ENCODE measurements around the gene RAD23A. TPM values are rescaled to one million over a fixed set of nuclear protein-coding genes. Genes with fewer than 3 reads are reported as not detected.

The RAD23A gene
- total and polyA plus RNA-seq, 2 experiments from 2014 or later = 107 to 177 TPM

DNA sequence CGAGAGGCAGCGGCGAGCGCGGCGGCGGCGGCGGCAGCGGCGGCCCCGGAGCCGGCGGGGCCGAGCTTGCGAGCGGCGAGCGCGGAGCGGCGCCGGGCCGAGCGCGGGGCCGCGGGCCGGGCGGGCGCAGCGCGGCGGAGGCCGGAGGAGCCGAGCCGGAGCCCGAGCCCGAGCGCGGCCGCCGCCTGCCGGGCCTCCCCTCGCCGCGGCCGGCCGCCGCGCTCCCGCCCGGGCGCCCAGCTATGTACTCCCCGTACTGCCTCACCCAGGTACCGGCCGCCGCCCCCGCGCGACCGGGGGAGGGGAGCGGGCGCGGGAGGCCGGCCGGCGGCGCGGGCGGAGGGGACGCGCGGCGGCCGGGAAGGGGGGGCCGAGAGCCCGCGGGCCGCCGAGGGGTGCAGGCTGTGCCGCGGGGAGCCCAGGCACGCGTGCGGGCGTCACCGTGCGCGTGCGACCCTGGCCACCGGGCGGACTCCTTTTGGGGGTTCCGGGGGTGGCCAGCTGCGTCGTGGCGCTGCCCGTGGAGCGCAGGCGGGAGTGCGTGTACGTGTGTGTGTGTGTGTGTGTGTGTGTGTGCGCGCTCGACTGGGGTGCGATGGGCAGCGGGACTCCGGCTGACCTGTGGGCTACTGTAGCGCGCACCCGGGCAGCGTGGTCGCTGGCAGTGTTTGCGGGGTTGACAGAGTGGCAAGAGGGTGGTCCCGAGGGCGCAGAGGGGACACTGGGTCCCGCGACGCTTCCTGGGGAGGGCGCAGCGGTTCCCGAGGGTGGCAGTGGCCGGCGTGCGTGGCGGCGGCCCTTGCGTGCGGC lies 50.1 kb downstream of the RAD23A start:
- Histone ChIP-seq H3K4me1 (ENCODE audit: insufficient read depth) (peaks cover 16% of the 10 kb centered on the region), H3K9me2 (ENCODE audit: insufficient read depth) (no peaks in the 10 kb centered on the region), H3K4me2 (ENCODE audit: unreplicated experiment) (peak overlapping the region; percentile 87), H4K20me1 (ENCODE audit: insufficient read depth) (no peaks in the 10 kb centered on the region), H3K9ac (peak overlapping the region; percentile 100), H3K27me3 (replicated peaks; ENCODE audit: insufficient read depth) (no peaks in the 10 kb centered on the region), H3K9me3 (ENCODE audit: low read depth) (no peaks in the 10 kb centered on the region), H3K79me2 (ENCODE audit: insufficient read depth) (peaks cover 50% of the 10 kb centered on the region), H2AFZ (0 out of 2 replicates have a peak overlapping the region, but pooled peaks have one; percentile 24), H3K36me3 (ENCODE audit: low read depth) (0 out of 2 replicates have a peak, but pooled peaks cover 4% of the 10 kb centered on the region), H3K4me3 (peak overlapping the region; percentile 99), H3K27ac (peak overlapping the region; percentile 84), H3F3A (ENCODE audit: insufficient read depth) (peaks cover 3% of the 10 kb centered on the region; the same call in 1 of the 2 replicates)
- WGBS, 2 experiments (ENCODE audit: low coverage in 1 of 2, low lambda C conversion rate in 2 of 2, missing lambda C conversion rate in 2 of 2) = 1% methylated on average over 24 to 95 of the region's 129 CpGs
- peak; percentile 59 for DNase-seq
- in situ Hi-C loops (cut with MboI) = no loop called here
- no peak for TF ChIP-seq EZH2phosphoT487 (IDR thresholded peaks at IDR 0.05; ENCODE audit: insufficient read depth, low read depth)
- TF ChIP-seq EZH2 (IDR thresholded peaks at IDR 0.05; ENCODE audit: insufficient read depth, poor library complexity, severe bottlenecking) = no peak

DNA sequence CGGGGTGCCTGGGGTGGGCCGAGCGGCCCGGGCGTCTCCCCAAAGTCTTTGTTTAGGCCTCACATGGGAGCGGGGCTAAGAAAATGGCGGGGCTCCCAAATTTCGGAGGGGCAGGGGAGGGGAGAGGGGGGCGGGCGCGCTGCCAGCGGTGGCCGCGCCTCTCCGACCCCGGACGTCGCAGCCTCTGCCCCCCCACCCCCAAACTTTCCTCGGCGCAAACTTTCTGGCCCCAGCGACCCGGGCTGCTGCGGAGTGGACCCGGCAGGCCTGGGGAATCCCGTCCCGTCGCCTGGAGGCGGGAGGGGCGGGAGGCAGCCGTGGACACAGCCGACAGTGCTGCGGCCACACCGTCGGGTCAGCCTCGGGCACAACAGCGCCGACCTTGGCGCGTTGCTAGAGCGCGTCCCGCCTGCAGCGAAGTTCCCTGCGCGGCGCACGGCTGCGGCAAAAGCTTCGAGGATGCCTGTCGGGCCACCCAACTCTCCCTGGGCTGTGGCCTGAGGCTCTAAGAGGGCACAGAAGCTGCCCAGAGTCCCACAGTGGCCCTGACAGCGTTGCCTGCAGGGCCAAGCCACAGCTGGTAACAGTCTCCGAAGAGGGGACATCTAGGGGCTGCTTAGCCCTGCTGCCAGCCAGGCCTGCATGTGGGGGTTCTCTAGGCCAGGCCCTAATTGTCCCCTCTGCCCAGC lies 50.9 kb downstream of the RAD23A start:
- H3K9ac ChIP-seq = peak overlapping the region; percentile 100
- WGBS, 2 experiments (ENCODE audit: low coverage in 1 of 2, low lambda C conversion rate in 2 of 2, missing lambda C conversion rate in 2 of 2) = 1% methylated on average over 14 to 45 of the region's 52 CpGs
- peak overlapping the region; percentile 99 for H3K4me3 ChIP-seq
- H2AFZ ChIP-seq = 0 out of 2 replicates have a peak overlapping the region, but pooled peaks have one; percentile 24
- H3K36me3 ChIP-seq (ENCODE audit: low read depth) = 0 out of 2 replicates have a peak, but pooled peaks cover 4% of the 10 kb centered on the region
- H3K27me3 ChIP-seq (replicated peaks; ENCODE audit: insufficient read depth) = no peaks in the 10 kb centered on the region
- peak; percentile 74 for DNase-seq
- peak overlapping the region; percentile 84 for H3K27ac ChIP-seq
- H3K4me2 ChIP-seq (ENCODE audit: unreplicated experiment) = peak overlapping the region; percentile 87
- no peaks in the 10 kb centered on the region for H4K20me1 ChIP-seq (ENCODE audit: insufficient read depth)
- peaks cover 3% of the 10 kb centered on the region; the same call in 1 of the 2 replicates for H3F3A ChIP-seq (ENCODE audit: insufficient read depth)
- H3K9me3 ChIP-seq (ENCODE audit: low read depth) = no peaks in the 10 kb centered on the region
- H3K9me2 ChIP-seq (ENCODE audit: insufficient read depth) = no peaks in the 10 kb centered on the region
- peaks cover 24% of the 10 kb centered on the region for H3K4me1 ChIP-seq (ENCODE audit: insufficient read depth)
- peaks cover 57% of the 10 kb centered on the region for H3K79me2 ChIP-seq (ENCODE audit: insufficient read depth)
- in situ Hi-C loops (cut with MboI) = no loop called here
- TF ChIP-seq EZH2 (IDR thresholded peaks at IDR 0.05; ENCODE audit: insufficient read depth, poor library complexity, severe bottlenecking) = no peak
- no peak for TF ChIP-seq EZH2phosphoT487 (IDR thresholded peaks at IDR 0.05; ENCODE audit: insufficient read depth, low read depth)

DNA sequence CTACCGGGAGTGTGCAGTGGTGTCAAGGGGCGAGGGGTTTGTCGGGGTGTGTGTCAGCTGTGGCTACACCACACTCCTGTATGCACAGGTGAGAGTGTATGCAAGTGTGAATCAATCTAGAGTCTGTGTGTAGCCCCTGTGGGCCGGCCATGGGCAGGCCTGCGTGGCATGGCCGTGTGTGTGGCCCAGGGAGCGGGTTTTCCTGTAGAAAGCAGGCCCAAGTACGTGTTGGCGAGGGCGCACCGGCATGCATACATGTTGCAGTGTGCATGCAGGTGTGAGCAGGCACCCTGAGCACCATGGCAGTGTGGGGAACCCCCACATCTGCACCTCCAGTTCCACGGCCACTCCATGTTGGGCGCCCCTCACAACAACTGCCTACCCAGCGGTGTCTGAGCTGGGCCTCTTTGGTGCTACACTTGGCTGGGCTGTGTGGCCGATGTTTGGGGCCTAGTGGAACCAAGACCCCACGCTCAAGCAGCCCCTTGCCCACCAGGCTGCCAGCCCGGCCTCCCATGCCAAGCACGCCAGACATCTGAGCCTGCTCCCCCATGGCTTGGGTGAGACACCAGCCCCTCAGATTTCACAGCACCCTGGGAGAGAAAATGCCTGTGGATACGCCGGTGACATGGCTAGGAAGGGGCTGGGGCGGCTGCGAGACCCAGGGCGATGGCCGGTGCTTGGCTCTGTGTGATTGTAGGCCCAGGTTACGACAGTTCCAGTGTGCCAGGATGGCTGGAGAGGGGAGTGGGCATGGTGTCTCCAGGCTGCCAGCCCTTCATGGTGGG lies 51.7 kb downstream of the RAD23A start:
- Histone ChIP-seq H3K4me2 (ENCODE audit: unreplicated experiment) (peak overlapping the region; percentile 87), H3K4me1 (ENCODE audit: insufficient read depth) (peaks cover 31% of the 10 kb centered on the region), H3K27ac (peak overlapping the region; percentile 84), H3F3A (ENCODE audit: insufficient read depth) (peaks cover 2% of the 10 kb centered on the region; the same call in 1 of the 2 replicates), H3K27me3 (replicated peaks; ENCODE audit: insufficient read depth) (no peaks in the 10 kb centered on the region), H3K9me2 (ENCODE audit: insufficient read depth) (no peaks in the 10 kb centered on the region), H3K9me3 (ENCODE audit: low read depth) (no peaks in the 10 kb centered on the region), H3K4me3 (peak overlapping the region; percentile 99), H3K36me3 (ENCODE audit: low read depth) (0 out of 2 replicates have a peak, but pooled peaks cover 4% of the 10 kb centered on the region), H3K9ac (peak overlapping the region; percentile 100), H3K79me2 (ENCODE audit: insufficient read depth) (peaks cover 65% of the 10 kb centered on the region), H4K20me1 (ENCODE audit: insufficient read depth) (no peaks in the 10 kb centered on the region), H2AFZ (no peak overlapping the region)
- WGBS, 2 experiments (ENCODE audit: low coverage in 1 of 2, low lambda C conversion rate in 2 of 2, missing lambda C conversion rate in 2 of 2) = 23 to 27% methylated on average over 22 to 25 of the region's 25 CpGs
- in situ Hi-C loops (cut with MboI) = no loop called here
- TF ChIP-seq EZH2phosphoT487 (IDR thresholded peaks at IDR 0.05; ENCODE audit: insufficient read depth, low read depth) = no peak
- TF ChIP-seq EZH2 (IDR thresholded peaks at IDR 0.05; ENCODE audit: insufficient read depth, poor library complexity, severe bottlenecking) = no peak
- peak; percentile 56 for DNase-seq

Measured in GM23248 (cell line).